GM12878 (cell line): Measurements from ENCODE around the gene CXorf38. TPM values are rescaled to one million over a fixed set of nuclear protein-coding genes. Genes with fewer than 3 reads are reported as not detected.

Experiments
- ATAC-seq: fragments of 200-7000 bp; cut with Tn5 transposase; 3 replicates; pipeline ENCODE4 v1.9.1; 2020; ENCODE audit warnings: mild to moderate bottlenecking, moderate library complexity
- BruUV-seq: library from RNA; stranded (reverse); fragments of 400-500 nt; replicated peaks from 2 replicates; lab custom pipeline; 2021; lab: Mats Ljungman, UMichigan
- CTCF ChIA-PET: fragments of 300-600 bp; sonication (Branson Sonifier 250); formaldehyde crosslinking; extraction: SDS; loops from one replicate; lab custom pipeline; 2021; ENCODE audit warnings: inconsistent platforms; lab: Yijun Ruan, JAX
- POLR2A ChIA-PET: fragments of 350-600 bp; formaldehyde crosslinking; extraction: SDS; loops from one replicate; lab custom pipeline; 2021; ENCODE audit warnings: inconsistent platforms; lab: Charles Lee
- RAD21 ChIA-PET: fragments of 300-600 bp; sonication (Branson Sonifier 250); formaldehyde crosslinking; loops from one replicate; lab custom pipeline; 2023; ENCODE audit warnings: antibody characterized with exemption; ENCODE audit not compliant: unreplicated experiment; lab: Charles Lee
- SMC1A ChIA-PET: fragments of 300-600 bp; sonication (Branson Sonifier 250); formaldehyde crosslinking; loops from one replicate; lab custom pipeline; 2023; ENCODE audit not compliant: unreplicated experiment, uncharacterized antibody; lab: Charles Lee
- DNase-seq: peaks from one replicate; pipeline ENCODE4 v3.0.0-alpha.2; 2011; ENCODE audit warnings: low read depth, low spot score
- FAIRE-seq: peaks from 3 replicates; lab custom pipeline; 2011; peaks lifted over from hg19 to GRCh38; lab: Jason Lieb, UNC
- H2AFZ ChIP-seq: 2 replicates; pipeline ENCODE4 v1.6.0; 2011; ENCODE audit warnings: low read depth, low read length, control low read depth; ENCODE audit not compliant: control insufficient read depth
- H3K27ac ChIP-seq: 2 replicates; pipeline ENCODE4 v1.5.1; 2011; ENCODE audit warnings: control low read depth; ENCODE audit not compliant: control insufficient read depth, insufficient read depth
- H3K27me3 ChIP-seq, 2 experiments: replicated peaks in 1 of 2; 2 replicates each; pipeline versions ENCODE4 v1.6.0 to v1.6.1; 2011; ENCODE audit warnings: low read length in 1 of 2; ENCODE audit not compliant: control insufficient read depth in 2 of 2, insufficient read depth in 2 of 2
- H3K36me3 ChIP-seq, 2 experiments: 2 replicates each; pipeline ENCODE4 v1.5.1; 2011; ENCODE audit warnings: low read length in 1 of 2; ENCODE audit not compliant: control insufficient read depth in 2 of 2, insufficient read depth in 2 of 2
- H3K4me1 ChIP-seq: 2 replicates; pipeline ENCODE4 v1.6.1; 2011; ENCODE audit warnings: mild to moderate bottlenecking, low read length, moderate library complexity, mixed read lengths; ENCODE audit not compliant: control insufficient read depth, insufficient read depth
- H3K4me2 ChIP-seq: 2 replicates; pipeline ENCODE4 v1.6.0; 2011; ENCODE audit warnings: control low read depth; ENCODE audit not compliant: control insufficient read depth, insufficient read depth
- H3K4me3 ChIP-seq: fragments of 200-600 bp; sonication (generic); 2 replicates; pipeline ENCODE4 v1.5.1; 2016
- H3K79me2 ChIP-seq: 2 replicates; pipeline ENCODE4 v1.6.0; 2011; ENCODE audit warnings: low read length; ENCODE audit not compliant: control insufficient read depth, insufficient read depth
- H3K9ac ChIP-seq: 2 replicates; pipeline ENCODE4 v1.8.0; 2011; ENCODE audit warnings: low read length, control low read depth, mixed read lengths; ENCODE audit not compliant: control insufficient read depth, insufficient read depth
- H3K9me3 ChIP-seq: replicated peaks from 3 replicates; pipeline ENCODE4 v1.5.1; 2011; ENCODE audit warnings: mild to moderate bottlenecking, low read length; ENCODE audit not compliant: control insufficient read depth, insufficient read depth
- H4K20me1 ChIP-seq: 2 replicates; pipeline ENCODE4 v1.6.0; 2011; ENCODE audit not compliant: control insufficient read depth, insufficient read depth
- BCL11A ChIP-seq: IDR thresholded peaks from 2 replicates; pipeline ENCODE4 v1.6.1; 2011; ENCODE audit warnings: low read depth, low read length
- CBX5 ChIP-seq: sonication (generic); IDR thresholded peaks from 2 replicates; pipeline ENCODE4 v1.6.1; 2016; ENCODE audit warnings: low read depth, moderate library complexity, mild to moderate bottlenecking, inconsistent platforms
- E2F4 ChIP-seq: IDR thresholded peaks from 2 replicates; pipeline ENCODE4 v1.6.1; 2012; ENCODE audit warnings: low read depth, low read length, improper control_type of control experiment
- EED ChIP-seq: sonication (generic); IDR thresholded peaks from 2 replicates; pipeline ENCODE4 v1.6.1; 2016; ENCODE audit warnings: antibody characterized with exemption, low read depth
- FOXK2 ChIP-seq: fragments of 450-650 bp; IDR thresholded peaks from 2 replicates; pipeline ENCODE4 v1.6.1; 2017; ENCODE audit warnings: mild to moderate bottlenecking, moderate library complexity
- LARP7 ChIP-seq: fragments of 450-650 bp; IDR thresholded peaks from 2 replicates; pipeline ENCODE4 v1.6.1; 2017; ENCODE audit warnings: mild to moderate bottlenecking
- RAD51 ChIP-seq: fragments of 450-650 bp; IDR thresholded peaks from 2 replicates; pipeline ENCODE4 v1.6.1; 2016; ENCODE audit warnings: moderate library complexity, mild to moderate bottlenecking, inconsistent platforms
- RUNX3 ChIP-seq: IDR thresholded peaks from 2 replicates; pipeline ENCODE4 v1.6.1; 2012; ENCODE audit warnings: low read length, inconsistent platforms
- SREBF2 ChIP-seq: IDR thresholded peaks from 2 replicates; pipeline ENCODE4 v1.6.1; 2012; ENCODE audit warnings: mild to moderate bottlenecking, low read length
- STAT1 ChIP-seq: fragments of 450-650 bp; conservative IDR thresholded peaks from 2 replicates; pipeline ENCODE4 v1.6.1; 2014; ENCODE audit warnings: antibody characterized with exemption, mild to moderate bottlenecking
- TARDBP ChIP-seq: IDR thresholded peaks from 2 replicates; pipeline ENCODE4 v1.6.1; 2016; ENCODE audit warnings: borderline replicate concordance
- TCF12 ChIP-seq: IDR thresholded peaks from 2 replicates; pipeline ENCODE4 v1.6.1; 2011; ENCODE audit warnings: low read depth, mild to moderate bottlenecking, low read length
- WRNIP1 ChIP-seq: IDR thresholded peaks from 2 replicates; pipeline ENCODE4 v1.6.1; 2011; ENCODE audit warnings: low read depth, low read length, improper control_type of control experiment, borderline replicate concordance
- ZBTB33 ChIP-seq: fragments of 450-650 bp; IDR thresholded peaks from 2 replicates; pipeline ENCODE4 v1.6.1; 2017; ENCODE audit warnings: mild to moderate bottlenecking
- WGBS: methylation state at CpG from one replicate; pipeline ENCODE4 v1.1.6; 2016; ENCODE audit warnings: low lambda C conversion rate; ENCODE audit not compliant: insufficient replicate concordance, insufficient coverage; ENCODE audit errors: missing lambda C conversion rate; 5-methylcytosine and 5-hydroxymethylcytosine counted together
- in situ Hi-C: fragments of 300-500 bp; cut with MboI; formaldehyde crosslinking; loops from 9 replicates; pipeline ENCODE4 v1.14.3; 2018; ENCODE audit warnings: mixed read lengths
- intact Hi-C: fragments of 100-400 bp; cut with micrococcal nuclease; formaldehyde crosslinking; loops from one replicate; pipeline ENCODE4 v1.14.2; 2022; ENCODE audit not compliant: unreplicated experiment
- polyA plus RNA-seq, 11 experiments: library from polyadenylated mRNA; depleted of rRNA in 4 of 11; unstranded in 6 of 11; stranded (reverse) in 5 of 11; fragments of >200 nt; fragmentation: Nextera tagmentation in 4 of 11; fragmentation: Illumina TruSeq in 1 of 11; extraction: Ambion mirVana in 4 of 11; extraction: Trizol in 1 of 11; gene quantifications; 1 replicate in 1 of 11; 2 replicates in 10 of 11; pipeline versions ENCODE4 v1.2.1 to v1.2.3, GENCODE V29; 2011 to 2016; ENCODE audit warnings: inconsistent platforms in 2 of 11, missing spikeins in 2 of 11, low read depth in 1 of 11
- total RNA-seq, 4 experiments: library from RNA; depleted of rRNA in 3 of 4; stranded (reverse); fragments of >200 nt in 3 of 4; fragmentation: Illumina TruSeq in 1 of 4; extraction: Trizol in 1 of 4; gene quantifications; 2 replicates each; pipeline versions ENCODE4 v1.2.1 to v1.2.3, GENCODE V29; 2013 to 2021

Gene CXorf38
- total and polyA plus RNA-seq, 10 of the 15 experiments (the other 5 are each of a cell fraction or from before 2014, with no cell fraction given), result 2.2 to 50.1 (median 18.8) TPM

- no peak for ATAC-seq
- Histone ChIP-seq H3K9ac (no peak overlapping the region), H4K20me1 (no peaks in the 10 kb centered on the region), H3K36me3 (no peaks in the 10 kb centered on the region), H3K4me3 (no peak overlapping the region), H3K4me2 (no peak overlapping the region), H3K27me3 (no peaks in the 10 kb centered on the region), H3K4me1 (no peaks in the 10 kb centered on the region), H3K9me3 (no peaks in the 10 kb centered on the region; the same call in 2 of the 3 replicates), H2AFZ (no peak overlapping the region), H3K27ac (no peak overlapping the region), H3K79me2 (peaks cover 27% of the 10 kb centered on the region)
- SMC1A ChIA-PET, result no interaction called here
- TF ChIP-seq RUNX3, result no peak
- no peak for TF ChIP-seq LARP7
- TF ChIP-seq RAD51, result no peak
- no peak for TF ChIP-seq FOXK2
- TF ChIP-seq STAT1, result no peak
- TF ChIP-seq EED, result no peak
- no peak for TF ChIP-seq BCL11A
- no peak for TF ChIP-seq WRNIP1
- POLR2A ChIA-PET, result interaction anchor here (2.0 kb wide), 1 partner anchor 9 kb away, joined by 7 read pairs; no protein-coding TSS in a partner anchor
- intact Hi-C loops, result no loop called here
- CTCF ChIA-PET, result interaction anchor here (0.6 kb wide), 1 partner anchor 878 kb away, joined by 4 read pairs; no protein-coding TSS in a partner anchor
- 42% methylated on average over 3 of the region's 3 CpGs for WGBS
- RAD21 ChIA-PET, result no interaction called here
- DNase-seq, result no peak
- in situ Hi-C loops, result no loop called here
- no peak for FAIRE-seq
- BruUV-seq, result no TSS peak
Observed at GRCh38 chrX:40579141-40579540, 68.2 kb downstream of the CXorf38 start.

DNA sequence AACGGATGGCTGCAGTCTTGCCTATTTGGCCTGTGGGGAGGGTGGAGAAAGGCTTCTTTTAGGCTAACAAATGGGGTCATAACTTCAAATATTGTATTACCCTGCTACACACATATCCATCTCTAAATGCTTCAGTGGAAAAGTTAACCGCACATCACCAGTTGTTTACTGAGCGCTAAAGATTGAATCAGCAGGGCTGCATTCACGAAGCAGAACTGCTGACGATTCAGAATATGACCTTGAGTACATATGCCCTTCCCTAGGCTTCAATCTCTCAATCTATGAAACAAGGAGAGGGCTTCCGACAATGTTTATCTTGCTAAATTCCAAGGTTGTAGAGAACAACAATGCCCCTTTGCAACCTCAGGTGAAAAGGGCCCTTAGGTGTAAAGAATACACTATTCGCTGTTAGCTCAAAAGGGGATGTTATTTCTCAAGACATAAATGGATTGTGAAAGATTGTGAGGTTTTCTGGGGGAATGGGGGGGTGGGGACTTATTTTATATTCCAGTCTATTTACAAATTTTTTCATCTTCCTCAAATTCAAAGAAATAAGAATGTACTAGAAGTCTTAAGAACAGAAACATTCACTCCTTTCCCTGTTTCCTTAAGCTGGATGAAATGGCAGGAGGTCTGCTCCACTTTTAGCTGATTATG lies 69.2 kb downstream of the CXorf38 start:
- POLR2A ChIA-PET, result interaction anchor here (0.6 kb wide), 2 partner anchors 35 to 815 kb away, joined by 4 to 6 read pairs; no protein-coding TSS in a partner anchor
- no peaks in the 10 kb centered on the region for H3K36me3 ChIP-seq
- ATAC-seq (no peak), DNase-seq (no peak), FAIRE-seq (no peak)
- no peak overlapping the region for H2AFZ ChIP-seq
- no peak overlapping the region for H3K9ac ChIP-seq
- peaks cover 18% of the 10 kb centered on the region for H3K79me2 ChIP-seq
- intact Hi-C loops (no loop called here), in situ Hi-C loops (no loop called here)
- RAD21 ChIA-PET, result no interaction called here
- no peaks in the 10 kb centered on the region for H4K20me1 ChIP-seq
- CTCF ChIA-PET, result interaction anchor here (1.3 kb wide), 1 partner anchor 33 kb away, joined by 3 read pairs; no protein-coding TSS in a partner anchor
- H3K4me1 ChIP-seq, result no peaks in the 10 kb centered on the region
- SMC1A ChIA-PET, result interaction anchor here (1.3 kb wide), 1 partner anchor 34 kb away, joined by 4 read pairs; no protein-coding TSS in a partner anchor
- H3K9me3 ChIP-seq, result no peaks in the 10 kb centered on the region; the same call in 2 of the 3 replicates
- no TSS peak for BruUV-seq
- H3K4me2 ChIP-seq, result no peak overlapping the region
- H3K27ac ChIP-seq, result no peak overlapping the region
- 76% methylated on average over 7 of the region's 7 CpGs for WGBS
- no peaks in the 10 kb centered on the region for H3K27me3 ChIP-seq
- H3K4me3 ChIP-seq, result no peak overlapping the region
- TF ChIP-seq BCL11A, result no peak
- TF ChIP-seq E2F4, result no peak
- no peak for TF ChIP-seq CBX5
- TF ChIP-seq TCF12, result no peak
- TF ChIP-seq SREBF2, result no peak
- TF ChIP-seq TARDBP, result no peak
- TF ChIP-seq ZBTB33, result no peak
